ENCODE measurements around the gene ITGA2. TPM values are rescaled to one million over a fixed set of nuclear protein-coding genes. Genes with fewer than 3 reads are reported as not detected.

Gene ITGA2
- total and polyA plus RNA-seq, 9 of the 15 experiments (the other 6 are each of a cell fraction or from before 2014, with no cell fraction given) = 0.01 to 0.09 (median 0.03) TPM; not detected in 5

- no peak for TF ChIP-seq MCM2 (IDR thresholded peaks at IDR 0.05; ENCODE audit: low read depth)
- no peak for TF ChIP-seq BDP1 (IDR thresholded peaks at IDR 0.05; ENCODE audit: insufficient read depth, insufficient read length)
These were observed 141.1 kb downstream of the ITGA2 start (continued) for GRCh38 chr5:53130266-53130665.

DNA sequence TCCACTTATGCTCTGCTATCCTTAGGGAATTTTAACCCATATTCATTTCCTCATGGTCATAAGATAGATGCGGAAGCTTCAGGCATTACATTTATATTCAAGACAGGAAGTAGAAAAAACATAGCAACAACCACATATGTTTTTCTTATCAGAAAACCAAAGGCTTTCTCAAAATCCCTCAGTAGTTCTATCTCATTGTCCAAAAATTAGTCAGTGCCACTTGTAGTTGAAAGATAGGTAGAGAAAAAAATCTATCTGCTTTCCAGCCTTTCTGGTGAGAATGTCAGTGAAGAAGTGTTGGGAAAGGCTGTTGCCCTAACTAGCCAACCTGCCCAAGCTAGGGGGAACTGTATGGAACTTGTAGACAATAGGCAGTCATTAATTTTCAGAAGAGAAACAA, 143.9 kb downstream of the ITGA2 start:
- no peaks in the 10 kb centered on the region for H3K79me2 ChIP-seq (ENCODE audit: control insufficient read depth, insufficient read depth, low read length)
- H3K9me3 ChIP-seq (replicated peaks; ENCODE audit: control insufficient read depth, insufficient read depth, low read depth, low read length) = no peaks in the 10 kb centered on the region
- H2AFZ ChIP-seq (ENCODE audit: low read depth, low read length) = peak overlapping the region; percentile 51
- intact Hi-C loops (cut with micrococcal nuclease) = no loop called here
- no peaks in the 10 kb centered on the region for H4K20me1 ChIP-seq (replicated peaks; ENCODE audit: control insufficient read depth, insufficient read depth, low read length)
- H3K4me1 ChIP-seq (replicated peaks in 1 of 2; ENCODE audit: control insufficient read depth in 2 of 2, insufficient read depth in 2 of 2, low read length in 2 of 2) = peaks cover 0 to 3% of the 10 kb centered on the region in 2 experiments; a peak in 1 of 5 replicates
- H3K4me2 ChIP-seq (ENCODE audit: insufficient read depth, low read length) = no peak overlapping the region
- no TSS peak for BruUV-seq (replicated peaks)
- FAIRE-seq = peak; percentile 65
- peak; percentile 22 to 41 (median 32) for DNase-seq (ENCODE audit: extremely low read depth in 1 of 4, low spot score in 3 of 4)
- H3K9ac ChIP-seq (ENCODE audit: insufficient read depth in 1 of 2, low read depth in 2 of 2, low read length in 2 of 2) = no peak overlapping the region
- peak; percentile 59 for ATAC-seq
- CTCF ChIA-PET (ENCODE audit: low intra/inter-chr PET ratio) = no interaction called here
- H3K36me3 ChIP-seq (ENCODE audit: control insufficient read depth, insufficient read depth, low read length) = no peaks in the 10 kb centered on the region
- POLR2A ChIA-PET = interaction anchor here (0.6 kb wide), 2 partner anchors 331 to 648 kb away, joined by 3 read pairs; no protein-coding TSS in a partner anchor
- in situ Hi-C loops (cut with MboI) = no loop called here
- no peaks in the 10 kb centered on the region for H3K27me3 ChIP-seq (ENCODE audit: control insufficient read depth in 2 of 2, insufficient read depth in 2 of 2, low read length in 2 of 2)
- no peaks in the 10 kb centered on the region for H3K9me1 ChIP-seq (ENCODE audit: control insufficient read depth, insufficient read depth, low read length)
- 21% methylated on average over 1 of the region's 1 CpG for WGBS (ENCODE audit: insufficient coverage, low coverage, missing lambda C conversion rate)
- H3K4me3 ChIP-seq = no peak overlapping the region
- H3K27ac ChIP-seq (ENCODE audit: extremely low read depth, low read depth, low read length) = 0 out of 3 replicates have a peak overlapping the region, but pooled peaks have one; percentile 35
- no peak for TF ChIP-seq GATAD2A (IDR thresholded peaks at IDR 0.05)
- TF ChIP-seq GATAD2B (IDR thresholded peaks at IDR 0.05; ENCODE audit: borderline replicate concordance) = no peak
- no peak for TF ChIP-seq CTCFL (IDR thresholded peaks at IDR 0.05; ENCODE audit: borderline replicate concordance, insufficient read depth, low read depth, low read length, poor library complexity, severe bottlenecking)
- no peak for TF ChIP-seq PREB (CRISPR knock-in tag; IDR thresholded peaks at IDR 0.05)
- TF ChIP-seq ZBTB2 (IDR thresholded peaks at IDR 0.05) = no peak
- no peak for TF ChIP-seq ZBTB33 (CRISPR knock-in tag; IDR thresholded peaks at IDR 0.05)
- no peak for TF ChIP-seq ARID2 (IDR thresholded peaks at IDR 0.05)
- no peak for TF ChIP-seq PHF20 (IDR thresholded peaks at IDR 0.05; ENCODE audit: partially characterized antibody)
- TF ChIP-seq NFIX (CRISPR knock-in tag; IDR thresholded peaks at IDR 0.05; ENCODE audit: low read depth) = no peak
- TF ChIP-seq, protein P1, sequence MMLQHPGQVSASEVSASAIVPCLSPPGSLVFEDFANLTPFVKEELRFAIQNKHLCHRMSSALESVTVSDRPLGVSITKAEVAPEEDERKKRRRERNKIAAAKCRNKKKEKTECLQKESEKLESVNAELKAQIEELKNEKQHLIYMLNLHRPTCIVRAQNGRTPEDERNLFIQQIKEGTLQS (IDR thresholded peaks at IDR 0.05) = no peak
- TF ChIP-seq, protein P1 (CRISPR knock-in tag; conservative IDR thresholded peaks at IDR 0.05) = no peak

Measured in K562 (cell line).